Peyer's patch (tissue), 4 donors: ENCODE measurements around the gene SRC.

Experiments
- CTCF ChIP-seq, 6 experiments: fragments of 450-650 bp in 4 of 6; fragments of 200-600 bp in 2 of 6; sonication (generic) in 1 of 6; IDR thresholded peaks; one replicate each; pipeline ENCODE4 v1.5.1; 2017 to 2019; ENCODE audit warnings: antibody characterized with exemption in 6 of 6, mild to moderate bottlenecking in 3 of 6, moderate library complexity in 1 of 6
- POLR2A ChIP-seq, 2 donors: fragments of 450-650 bp; IDR thresholded peaks; one replicate each; pipeline ENCODE4 v1.5.1; 2017; ENCODE audit warnings: antibody characterized with exemption in 2 of 2, mild to moderate bottlenecking in 2 of 2, moderate library complexity in 2 of 2

DNA sequence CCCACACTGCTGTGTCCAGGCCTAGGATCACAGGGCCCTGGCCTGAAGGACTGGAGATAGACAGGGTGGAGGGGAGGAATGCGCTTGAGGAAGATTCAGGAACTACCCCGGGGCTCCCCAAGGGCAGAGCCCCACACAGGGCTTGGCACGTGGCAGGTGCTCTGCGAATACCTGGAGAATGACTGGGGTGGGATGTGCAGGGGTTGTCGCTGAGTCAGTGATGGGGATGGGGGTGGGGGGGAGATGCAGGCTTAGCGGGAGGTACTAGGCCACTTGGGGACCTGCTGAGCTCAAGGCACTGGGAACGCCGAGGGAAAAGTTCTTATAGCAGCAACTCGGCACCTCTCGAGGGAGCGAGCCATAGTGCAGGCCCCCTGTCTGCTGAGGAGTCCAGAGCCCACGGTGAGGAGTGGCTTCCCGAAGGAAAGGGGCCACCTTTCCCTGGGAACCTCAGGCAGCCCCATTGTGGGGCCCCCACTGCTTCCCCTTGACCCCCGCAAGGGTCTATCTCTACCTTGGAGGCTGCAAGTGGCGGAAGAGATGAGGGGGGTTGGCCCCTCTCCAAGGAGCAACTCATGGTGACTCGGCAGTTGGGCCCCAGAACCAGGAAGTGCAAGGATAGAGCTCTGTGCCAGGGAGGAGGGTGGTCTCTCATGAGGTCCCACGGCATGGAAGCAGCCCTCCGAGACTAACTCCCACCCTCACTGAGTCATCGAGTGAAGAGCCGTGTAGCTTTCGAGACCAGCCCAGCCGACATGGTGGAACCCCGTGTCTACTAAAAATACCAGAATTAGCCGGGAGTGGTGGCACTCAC lies 33.1 kb downstream of the SRC start:
- TF ChIP-seq CTCF (IDR thresholded peaks at IDR 0.05) (no peak), POLR2A (IDR thresholded peaks at IDR 0.05) (no peak)
